ENCODE results near the gene PHRF1. TPM values are rescaled to one million over a fixed set of nuclear protein-coding genes. Genes with fewer than 3 reads are reported as not detected.

Gene PHRF1
- total and polyA plus RNA-seq, 2 donors: 17.0 to 23.7 TPM

DNA sequence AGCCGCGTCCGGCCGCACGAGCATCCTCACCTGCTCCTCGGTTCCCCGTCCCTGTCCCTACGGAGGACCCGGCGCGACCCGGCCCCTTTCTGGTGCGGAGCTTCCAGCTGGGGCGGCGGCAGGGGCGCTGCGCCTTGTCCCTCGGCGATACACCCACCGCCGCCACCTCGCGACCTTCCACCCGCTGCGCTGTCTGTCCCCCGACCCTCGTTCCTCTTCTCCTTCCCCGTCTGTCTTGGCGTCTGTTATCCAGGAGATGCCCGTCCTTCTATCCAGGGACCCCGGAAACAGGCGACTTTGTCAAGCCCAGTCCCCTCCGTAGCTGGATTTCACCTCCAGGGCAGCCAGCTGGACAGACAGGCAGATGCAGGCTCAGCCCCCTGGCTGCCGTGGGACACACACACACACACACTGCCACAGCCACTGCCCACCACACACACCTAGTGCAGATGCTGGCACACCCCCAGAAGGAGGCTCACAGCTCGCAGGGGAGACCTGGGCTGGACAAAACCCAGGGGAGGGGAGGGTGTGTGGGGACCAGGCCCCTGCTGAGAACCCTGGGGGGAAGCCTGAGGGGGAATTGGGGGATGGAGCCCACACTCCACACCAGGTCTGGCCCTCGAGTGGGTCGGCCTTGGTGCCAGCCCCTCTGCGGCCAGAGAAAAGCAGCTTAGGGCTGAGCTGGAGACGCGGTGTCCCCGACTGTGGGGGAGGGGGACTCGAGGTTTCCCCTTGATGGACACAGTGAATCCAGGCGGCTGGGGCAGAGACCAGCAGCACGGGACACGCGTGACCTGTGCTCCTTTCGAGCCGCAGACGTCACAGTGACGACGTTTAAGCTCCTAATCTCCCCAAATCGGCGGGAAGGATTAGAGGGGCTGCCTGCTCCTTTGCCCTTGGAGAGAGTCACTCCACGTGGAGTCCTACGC, 61.6 kb downstream of the PHRF1 start:
- DNase-seq (ENCODE audit: low read depth in 6 of 9, low spot score in 9 of 9): no peak
- Histone ChIP-seq H3K4me1 (ENCODE audit: control insufficient read depth in 2 of 2, insufficient read depth in 2 of 2, low read length in 2 of 2) (peaks cover 4 to 19% of the 10 kb centered on the region in 2 donors), H3K4me3 (ENCODE audit: low read length in 2 of 2) (no peak overlapping the region), H3K27ac (ENCODE audit: low read depth in 1 of 2, low read length in 1 of 2) (no peak overlapping the region), H3K27me3 (ENCODE audit: control insufficient read depth in 2 of 2, insufficient read depth in 1 of 2, low read length in 1 of 2) (peaks cover 58 to 76% of the 10 kb centered on the region in 2 donors), H3K9me3 (ENCODE audit: control insufficient read depth in 2 of 2, insufficient read depth in 1 of 2, low read length in 1 of 2) (peaks cover 1 to 3% of the 10 kb centered on the region in 2 donors), H3K36me3 (ENCODE audit: control insufficient read depth in 2 of 2, insufficient read depth in 2 of 2, low read length in 1 of 2) (peaks cover 4 to 19% of the 10 kb centered on the region in 2 donors)
- 42% methylated on average over 55 of the region's 55 CpGs for WGBS

DNA sequence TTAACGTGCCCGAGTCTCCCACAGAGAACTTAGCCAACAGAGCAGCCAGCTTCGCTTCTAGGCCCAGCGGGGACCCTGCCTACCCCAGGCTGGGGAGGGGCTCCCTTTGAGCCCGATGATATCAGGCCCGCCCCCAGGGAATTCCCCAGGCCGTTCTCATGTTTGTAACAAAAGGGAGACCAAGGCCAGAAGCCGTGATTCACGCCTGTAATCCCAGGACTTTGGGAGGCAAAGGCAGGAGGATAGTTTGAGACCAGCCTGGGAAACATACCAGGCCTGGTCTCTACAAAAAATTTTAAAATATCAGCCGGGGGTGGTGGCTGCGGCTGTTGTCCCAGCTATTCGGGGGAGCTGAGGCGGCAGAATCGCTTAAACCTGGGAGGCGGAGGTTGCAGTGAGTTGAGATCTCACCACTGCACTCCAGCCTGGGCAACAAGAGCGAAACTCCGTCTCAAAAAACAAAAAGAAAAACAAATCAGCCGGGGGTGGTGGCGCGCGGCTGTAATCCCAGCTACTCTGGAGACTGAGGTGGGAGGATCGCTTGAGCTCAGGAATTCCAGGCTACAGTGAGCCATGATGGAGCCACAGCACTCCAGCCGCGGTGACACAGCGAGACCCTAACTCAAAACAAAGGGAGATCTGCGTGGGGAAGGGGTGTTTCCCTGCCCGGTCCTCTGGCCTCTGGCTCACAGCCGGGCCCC, 62.5 kb downstream of the PHRF1 start:
- no peak for DNase-seq (ENCODE audit: low read depth in 6 of 9, low spot score in 9 of 9)
- Histone ChIP-seq H3K9me3 (ENCODE audit: control insufficient read depth in 2 of 2, insufficient read depth in 1 of 2, low read length in 1 of 2) (peaks cover 1 to 3% of the 10 kb centered on the region in 2 donors), H3K4me3 (ENCODE audit: low read length in 2 of 2) (no peak overlapping the region), H3K36me3 (ENCODE audit: control insufficient read depth in 2 of 2, insufficient read depth in 2 of 2, low read length in 1 of 2) (peaks cover 6 to 27% of the 10 kb centered on the region in 2 donors), H3K27ac (ENCODE audit: low read depth in 1 of 2, low read length in 1 of 2) (no peak overlapping the region), H3K4me1 (ENCODE audit: control insufficient read depth in 2 of 2, insufficient read depth in 2 of 2, low read length in 2 of 2) (peaks cover 4 to 19% of the 10 kb centered on the region in 2 donors), H3K27me3 (ENCODE audit: control insufficient read depth in 2 of 2, insufficient read depth in 1 of 2, low read length in 1 of 2) (peaks cover 58 to 76% of the 10 kb centered on the region in 2 donors)
- 83% methylated on average over 28 of the region's 28 CpGs for WGBS

DNA sequence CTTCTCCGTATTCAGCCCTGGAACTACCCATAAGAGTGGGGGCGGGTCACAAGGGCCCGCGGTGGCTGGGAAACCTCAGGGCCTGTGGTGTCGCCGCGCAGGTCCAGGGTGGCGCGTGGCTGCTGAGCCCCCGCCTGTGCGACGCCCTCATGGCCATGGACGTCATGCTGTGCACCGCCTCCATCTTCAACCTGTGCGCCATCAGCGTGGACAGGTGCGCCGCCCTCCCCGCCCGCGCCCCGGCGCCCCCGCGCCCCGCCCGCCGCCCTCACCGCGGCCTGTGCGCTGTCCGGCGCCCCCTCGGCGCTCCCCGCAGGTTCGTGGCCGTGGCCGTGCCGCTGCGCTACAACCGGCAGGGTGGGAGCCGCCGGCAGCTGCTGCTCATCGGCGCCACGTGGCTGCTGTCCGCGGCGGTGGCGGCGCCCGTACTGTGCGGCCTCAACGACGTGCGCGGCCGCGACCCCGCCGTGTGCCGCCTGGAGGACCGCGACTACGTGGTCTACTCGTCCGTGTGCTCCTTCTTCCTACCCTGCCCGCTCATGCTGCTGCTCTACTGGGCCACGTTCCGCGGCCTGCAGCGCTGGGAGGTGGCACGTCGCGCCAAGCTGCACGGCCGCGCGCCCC, 63.2 kb downstream of the PHRF1 start:
- peaks cover 12 to 33% of the 10 kb centered on the region in 2 donors for H3K36me3 ChIP-seq (ENCODE audit: control insufficient read depth in 2 of 2, insufficient read depth in 2 of 2, low read length in 1 of 2)
- peaks cover 4 to 19% of the 10 kb centered on the region in 2 donors for H3K4me1 ChIP-seq (ENCODE audit: control insufficient read depth in 2 of 2, insufficient read depth in 2 of 2, low read length in 2 of 2)
- DNase-seq (ENCODE audit: low read depth in 6 of 9, low spot score in 9 of 9): no peak
- H3K9me3 ChIP-seq (ENCODE audit: control insufficient read depth in 2 of 2, insufficient read depth in 1 of 2, low read length in 1 of 2): peaks cover 1 to 3% of the 10 kb centered on the region in 2 donors
- WGBS: 8% methylated on average over 80 of the region's 80 CpGs
- H3K27ac ChIP-seq (ENCODE audit: low read depth in 1 of 2, low read length in 1 of 2): no peak overlapping the region
- no peak overlapping the region for H3K4me3 ChIP-seq (ENCODE audit: low read length in 2 of 2)
- peaks cover 58 to 75% of the 10 kb centered on the region in 2 donors for H3K27me3 ChIP-seq (ENCODE audit: control insufficient read depth in 2 of 2, insufficient read depth in 1 of 2, low read length in 1 of 2)

DNA sequence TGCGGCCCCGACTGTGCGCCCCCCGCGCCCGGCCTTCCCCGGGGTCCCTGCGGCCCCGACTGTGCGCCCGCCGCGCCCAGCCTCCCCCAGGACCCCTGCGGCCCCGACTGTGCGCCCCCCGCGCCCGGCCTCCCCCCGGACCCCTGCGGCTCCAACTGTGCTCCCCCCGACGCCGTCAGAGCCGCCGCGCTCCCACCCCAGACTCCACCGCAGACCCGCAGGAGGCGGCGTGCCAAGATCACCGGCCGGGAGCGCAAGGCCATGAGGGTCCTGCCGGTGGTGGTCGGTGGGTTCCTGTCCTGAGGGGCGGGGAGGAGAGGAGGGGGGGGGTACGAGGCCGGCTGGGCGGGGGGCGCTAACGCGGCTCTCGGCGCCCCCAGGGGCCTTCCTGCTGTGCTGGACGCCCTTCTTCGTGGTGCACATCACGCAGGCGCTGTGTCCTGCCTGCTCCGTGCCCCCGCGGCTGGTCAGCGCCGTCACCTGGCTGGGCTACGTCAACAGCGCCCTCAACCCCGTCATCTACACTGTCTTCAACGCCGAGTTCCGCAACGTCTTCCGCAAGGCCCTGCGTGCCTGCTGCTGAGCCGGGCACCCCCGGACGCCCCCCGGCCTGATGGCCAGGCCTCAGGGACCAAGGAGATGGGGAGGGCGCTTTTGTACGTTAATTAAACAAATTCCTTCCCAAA, 63.9 kb downstream of the PHRF1 start:
- H3K9me3 ChIP-seq (ENCODE audit: control insufficient read depth in 2 of 2, insufficient read depth in 1 of 2, low read length in 1 of 2): peaks cover 1 to 3% of the 10 kb centered on the region in 2 donors
- peaks cover 4 to 19% of the 10 kb centered on the region in 2 donors for H3K4me1 ChIP-seq (ENCODE audit: control insufficient read depth in 2 of 2, insufficient read depth in 2 of 2, low read length in 2 of 2)
- H3K27ac ChIP-seq (ENCODE audit: low read depth in 1 of 2, low read length in 1 of 2): no peak overlapping the region
- WGBS: 7% methylated on average over 62 of the region's 69 CpGs
- peaks cover 14 to 35% of the 10 kb centered on the region in 2 donors for H3K36me3 ChIP-seq (ENCODE audit: control insufficient read depth in 2 of 2, insufficient read depth in 2 of 2, low read length in 1 of 2)
- no peak for DNase-seq (ENCODE audit: low read depth in 6 of 9, low spot score in 9 of 9)
- H3K27me3 ChIP-seq (ENCODE audit: control insufficient read depth in 2 of 2, insufficient read depth in 1 of 2, low read length in 1 of 2): peaks cover 58 to 68% of the 10 kb centered on the region in 2 donors
- H3K4me3 ChIP-seq (ENCODE audit: low read length in 2 of 2): no peak overlapping the region

DNA sequence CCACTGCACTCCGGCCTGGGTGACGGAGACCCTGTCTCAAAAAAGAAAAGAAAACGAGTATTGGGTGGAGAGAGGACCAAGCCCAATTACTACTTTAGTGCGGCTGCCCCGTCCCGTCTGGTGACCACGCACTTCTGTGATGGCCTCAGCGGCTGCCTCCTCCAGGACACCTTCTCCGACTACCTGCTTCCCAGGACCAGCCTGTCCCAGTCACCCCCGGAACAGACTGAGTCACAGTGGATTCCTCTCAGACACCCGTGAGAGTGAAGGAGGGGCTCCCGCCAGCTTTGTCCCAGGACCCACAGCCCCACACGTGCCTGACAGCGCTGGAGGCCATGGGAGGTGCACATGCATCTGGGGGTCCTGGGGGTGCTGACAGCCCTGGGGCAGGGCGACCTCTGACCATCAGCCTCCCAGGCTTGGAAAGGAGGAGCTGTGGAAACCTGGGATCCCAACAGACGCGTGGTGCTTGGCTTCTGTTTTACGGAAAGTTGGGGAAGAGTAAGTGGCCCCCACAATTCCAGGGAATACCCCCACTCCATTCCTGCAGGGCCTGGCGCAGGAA, 65.6 kb downstream of the PHRF1 start:
- no peak overlapping the region for H3K4me3 ChIP-seq (ENCODE audit: low read length in 2 of 2)
- WGBS: 96% methylated on average over 19 of the region's 19 CpGs
- DNase-seq (ENCODE audit: low read depth in 6 of 9, low spot score in 9 of 9): no peak
- peaks cover 48 to 50% of the 10 kb centered on the region in 2 donors for H3K27me3 ChIP-seq (ENCODE audit: control insufficient read depth in 2 of 2, insufficient read depth in 1 of 2, low read length in 1 of 2)
- no peak overlapping the region for H3K27ac ChIP-seq (ENCODE audit: low read depth in 1 of 2, low read length in 1 of 2)
- H3K36me3 ChIP-seq (ENCODE audit: control insufficient read depth in 2 of 2, insufficient read depth in 2 of 2, low read length in 1 of 2): peaks cover 14 to 39% of the 10 kb centered on the region in 2 donors
- peaks cover 4 to 19% of the 10 kb centered on the region in 2 donors for H3K4me1 ChIP-seq (ENCODE audit: control insufficient read depth in 2 of 2, insufficient read depth in 2 of 2, low read length in 2 of 2)
- H3K9me3 ChIP-seq (ENCODE audit: control insufficient read depth in 2 of 2, insufficient read depth in 1 of 2, low read length in 1 of 2): peaks cover 1 to 3% of the 10 kb centered on the region in 2 donors

DNA sequence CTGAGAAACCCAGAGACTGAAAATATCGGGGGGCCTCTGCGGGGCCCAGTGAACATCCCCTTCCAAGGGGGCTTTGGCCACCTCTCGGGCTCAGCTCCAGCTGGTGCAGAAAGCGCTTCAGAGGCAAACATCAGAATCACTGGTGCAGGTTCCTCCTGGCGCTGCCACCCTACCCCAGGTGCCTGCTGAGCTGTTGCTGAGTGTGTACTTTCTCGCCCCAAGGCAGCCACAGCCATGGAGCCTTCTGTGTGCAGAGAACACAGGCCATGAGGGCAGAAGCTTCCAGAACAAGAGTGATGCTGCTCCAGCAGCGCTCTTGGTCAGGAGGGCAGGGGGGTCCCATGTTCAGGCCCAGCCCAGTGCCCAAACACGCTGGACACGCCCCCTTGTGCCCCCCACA, 67.1 kb downstream of the PHRF1 start:
- WGBS: 90% methylated on average over 9 of the region's 9 CpGs
- no peak overlapping the region for H3K4me3 ChIP-seq (ENCODE audit: low read length in 2 of 2)
- peaks cover 0 to 19% of the 10 kb centered on the region in 2 donors for H3K4me1 ChIP-seq (ENCODE audit: control insufficient read depth in 2 of 2, insufficient read depth in 2 of 2, low read length in 2 of 2)
- DNase-seq (ENCODE audit: low read depth in 6 of 9, low spot score in 9 of 9): no peak
- H3K27me3 ChIP-seq (ENCODE audit: control insufficient read depth in 2 of 2, insufficient read depth in 1 of 2, low read length in 1 of 2): peaks cover 33 to 36% of the 10 kb centered on the region in 2 donors
- peaks cover 0 to 3% of the 10 kb centered on the region in 2 donors for H3K9me3 ChIP-seq (ENCODE audit: control insufficient read depth in 2 of 2, insufficient read depth in 1 of 2, low read length in 1 of 2)
- peaks cover 14 to 41% of the 10 kb centered on the region in 2 donors for H3K36me3 ChIP-seq (ENCODE audit: control insufficient read depth in 2 of 2, insufficient read depth in 2 of 2, low read length in 1 of 2)
- no peak overlapping the region for H3K27ac ChIP-seq (ENCODE audit: low read depth in 1 of 2, low read length in 1 of 2)

DNA sequence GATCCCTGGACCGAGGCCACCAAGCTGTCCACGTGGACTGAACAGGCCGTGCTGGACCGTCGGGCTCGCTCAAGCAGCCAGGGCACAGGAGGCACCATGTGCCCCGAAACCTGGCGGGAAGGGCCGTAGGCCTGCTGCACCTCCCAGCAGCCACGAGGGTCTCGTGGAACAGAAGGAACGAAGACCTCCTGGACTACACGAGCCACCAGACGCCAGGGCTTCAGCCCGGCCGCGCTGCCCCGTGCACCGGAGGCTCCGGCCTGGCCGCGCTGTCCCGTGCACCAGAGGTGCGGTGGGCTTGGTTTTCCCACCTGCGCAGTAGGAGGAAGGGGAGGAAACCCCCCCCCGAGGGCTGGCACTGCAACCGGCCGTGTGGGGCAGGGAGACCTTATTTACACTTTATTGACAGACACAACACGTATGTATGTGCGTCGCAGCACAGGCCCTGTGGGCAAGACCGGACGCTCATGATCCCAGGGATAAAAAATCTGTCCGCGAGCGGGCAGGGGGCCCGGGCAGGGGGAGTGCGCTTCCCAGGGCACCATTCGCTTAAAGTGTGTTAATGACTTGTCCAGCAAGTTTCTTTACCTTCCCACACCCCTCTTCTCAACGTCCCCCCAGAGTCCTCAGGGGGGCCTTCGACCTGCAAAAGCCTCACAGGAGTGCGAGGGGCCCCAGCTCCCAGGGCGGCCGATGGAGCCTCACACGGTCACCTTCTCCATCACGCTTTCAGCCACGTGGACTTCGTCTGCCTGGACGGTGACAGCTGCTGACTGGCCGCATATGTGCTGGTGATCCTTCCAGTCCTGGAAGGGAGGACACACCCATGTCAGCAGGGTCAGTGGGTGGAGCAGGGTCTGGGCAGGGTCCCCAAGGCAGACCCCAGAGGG, 67.8 kb downstream of the PHRF1 start:
- H3K36me3 ChIP-seq (ENCODE audit: control insufficient read depth in 2 of 2, insufficient read depth in 2 of 2, low read length in 1 of 2): peaks cover 14 to 41% of the 10 kb centered on the region in 2 donors
- H3K4me1 ChIP-seq (ENCODE audit: control insufficient read depth in 2 of 2, insufficient read depth in 2 of 2, low read length in 2 of 2): peaks cover 0 to 19% of the 10 kb centered on the region in 2 donors
- peaks cover 0 to 2% of the 10 kb centered on the region in 2 donors for H3K9me3 ChIP-seq (ENCODE audit: control insufficient read depth in 2 of 2, insufficient read depth in 1 of 2, low read length in 1 of 2)
- H3K4me3 ChIP-seq (ENCODE audit: low read length in 2 of 2): no peak overlapping the region
- H3K27ac ChIP-seq (ENCODE audit: low read depth in 1 of 2, low read length in 1 of 2): no peak overlapping the region
- 96% methylated on average over 50 of the region's 50 CpGs for WGBS
- H3K27me3 ChIP-seq (ENCODE audit: control insufficient read depth in 2 of 2, insufficient read depth in 1 of 2, low read length in 1 of 2): peaks cover 26 to 29% of the 10 kb centered on the region in 2 donors
- DNase-seq (ENCODE audit: low read depth in 6 of 9, low spot score in 9 of 9): no peak

Data from thymus (tissue), 11 donors.